GM21786 (cell line): Measurements from ENCODE around the gene CSMD2.

ENCODE experiments used
- ATAC-seq: cut with Tn5 transposase; IDR thresholded peaks from one replicate; pipeline ENCODE4 v1.9.1; 2021; ENCODE audit not compliant: unreplicated experiment

The CSMD2 gene

GRCh38 chr1:33575324-33575879 lies 589.6 kb downstream of the CSMD2 start:
- no peak for ATAC-seq

- ATAC-seq = no peak
Observed at GRCh38 chr1:33573661-33574060, 591.4 kb downstream of the CSMD2 start.

- no peak for ATAC-seq
Observed at GRCh38 chr1:33572387-33572786, 592.6 kb downstream of the CSMD2 start.

GRCh38 chr1:33569331-33569730 lies 595.7 kb downstream of the CSMD2 start:
- ATAC-seq = no peak

- ATAC-seq = no peak
Observed at GRCh38 chr1:33563699-33564098, 601.3 kb downstream of the CSMD2 start.

- no peak for ATAC-seq
Observed at GRCh38 chr1:33562563-33562962, 602.5 kb downstream of the CSMD2 start.

GRCh38 chr1:33561576-33561975 lies 603.5 kb downstream of the CSMD2 start:
- ATAC-seq = no peak

- ATAC-seq = no peak
Observed at GRCh38 chr1:33560680-33561079, 604.4 kb downstream of the CSMD2 start.

- no peak for ATAC-seq
Observed at GRCh38 chr1:33548721-33549120, 616.3 kb downstream of the CSMD2 start.

- ATAC-seq = no peak
Observed at GRCh38 chr1:33548319-33548718, 616.7 kb downstream of the CSMD2 start.

- no peak for ATAC-seq
Observed at GRCh38 chr1:33547576-33547975, 617.5 kb downstream of the CSMD2 start.

GRCh38 chr1:33541966-33542365 lies 623.1 kb downstream of the CSMD2 start:
- ATAC-seq = no peak

GRCh38 chr1:33537885-33538284 lies 627.1 kb downstream of the CSMD2 start:
- no peak for ATAC-seq

- ATAC-seq = no peak
Observed at GRCh38 chr1:33535334-33535733, 629.7 kb downstream of the CSMD2 start.

GRCh38 chr1:33532936-33533335 lies 632.1 kb downstream of the CSMD2 start:
- ATAC-seq = no peak

- ATAC-seq = no peak
Observed at GRCh38 chr1:33532250-33532649, 632.8 kb downstream of the CSMD2 start.

GRCh38 chr1:33529957-33530356 lies 635.1 kb downstream of the CSMD2 start:
- no peak for ATAC-seq

GRCh38 chr1:33527934-33528333 lies 637.1 kb downstream of the CSMD2 start:
- no peak for ATAC-seq

GRCh38 chr1:33524586-33524985 lies 640.4 kb downstream of the CSMD2 start:
- no peak for ATAC-seq

- ATAC-seq = no peak
Observed at GRCh38 chr1:33519240-33519884, 645.7 kb downstream of the CSMD2 start.

GRCh38 chr1:33517596-33518250 lies 647.3 kb downstream of the CSMD2 start:
- ATAC-seq = no peak

- ATAC-seq = no peak
Observed at GRCh38 chr1:33516891-33517567, 648.0 kb downstream of the CSMD2 start.
